HepG2 (cell line): ENCODE measurements around the gene LYZ. TPM values are rescaled to one million over a fixed set of nuclear protein-coding genes. Genes with fewer than 3 reads are reported as not detected.

Source experiments
- ATAC-seq: fragments of 200-7000 bp; cut with Tn5 transposase; 3 replicates; pipeline ENCODE4 v1.9.1; 2020; ENCODE audit warnings: mild to moderate bottlenecking, moderate library complexity
- BruUV-seq: library from RNA; stranded (reverse); fragments of 400-500 nt; replicated peaks from 2 replicates; lab custom pipeline; 2021; lab: Mats Ljungman, UMichigan
- CTCF ChIA-PET: fragments of 300-600 bp; formaldehyde crosslinking; extraction: SDS; loops from one replicate; lab custom pipeline; 2021; ENCODE audit warnings: low total read pairs, inconsistent platforms, low intra/inter-chr PET ratio; lab: Yijun Ruan, JAX
- POLR2A ChIA-PET: fragments of 350-600 bp; sonication (Branson Sonifier 250); formaldehyde crosslinking; loops from one replicate; lab custom pipeline; 2020; ENCODE audit warnings: antibody characterized with exemption, inconsistent platforms; lab: Yijun Ruan, JAX
- DNase-seq: peaks from one replicate; pipeline ENCODE4 v3.0.0-alpha.2; 2015; ENCODE audit warnings: low spot score
- FAIRE-seq: peaks from 3 replicates; lab custom pipeline; 2011; peaks lifted over from hg19 to GRCh38; lab: Jason Lieb, UNC
- H2AFZ ChIP-seq: one replicate; pipeline ENCODE4 v1.6.1; 2011; ENCODE audit warnings: low read length, inconsistent platforms
- H3K27ac ChIP-seq: fragments of 300-600 bp; 3 replicates; pipeline ENCODE4 v1.8.0; 2011; ENCODE audit warnings: mixed run types, mild to moderate bottlenecking, mixed read lengths, low read length, inconsistent platforms; ENCODE audit not compliant: insufficient read depth; ENCODE audit errors: extremely low read length
- H3K27me3 ChIP-seq, 2 experiments: fragments of 200-600 bp in 1 of 2; 2 replicates in 1 of 2; 3 replicates in 1 of 2; pipeline versions ENCODE4 v1.6.0 to v1.8.0; 2011; ENCODE audit warnings: low read length in 2 of 2, mild to moderate bottlenecking in 2 of 2, moderate library complexity in 2 of 2, inconsistent platforms in 1 of 2; ENCODE audit not compliant: insufficient read depth in 2 of 2, control insufficient read depth in 1 of 2
- H3K36me3 ChIP-seq, 2 experiments: fragments of 200-600 bp in 1 of 2; replicated peaks in 1 of 2; 2 replicates in 1 of 2; 3 replicates in 1 of 2; pipeline versions ENCODE4 v1.5.1 to v1.8.0; 2011; ENCODE audit warnings: low read length in 2 of 2, inconsistent platforms in 1 of 2; ENCODE audit not compliant: insufficient read depth in 2 of 2, control insufficient read depth in 1 of 2
- H3K4me1 ChIP-seq: 2 replicates; pipeline ENCODE4 v1.5.1; 2012; ENCODE audit warnings: low read length, inconsistent platforms; ENCODE audit not compliant: insufficient read depth
- H3K4me2 ChIP-seq: 2 replicates; pipeline ENCODE4 v1.6.0; 2011; ENCODE audit warnings: low read depth, low read length, inconsistent platforms
- H3K4me3 ChIP-seq, 3 experiments: fragments of 200-600 bp in 1 of 3; sonication (generic), shearing (Covaris generic) in 1 of 3; replicated peaks in 1 of 3; 2 replicates each; pipeline ENCODE4 v1.5.1; 2011 to 2016; ENCODE audit warnings: low read length in 3 of 3, inconsistent platforms in 2 of 3, low read depth in 2 of 3, mild to moderate bottlenecking in 2 of 3, control low read depth in 1 of 3, mixed read lengths in 1 of 3; ENCODE audit not compliant: insufficient read depth in 1 of 3
- H3K79me2 ChIP-seq: one replicate; pipeline ENCODE4 v1.6.1; 2011; ENCODE audit warnings: low read length, inconsistent platforms; ENCODE audit not compliant: insufficient read depth
- H3K9ac ChIP-seq: 2 replicates; pipeline ENCODE4 v1.6.0; 2011; ENCODE audit warnings: mild to moderate bottlenecking, low read depth, low read length, inconsistent platforms; ENCODE audit not compliant: insufficient read depth
- H3K9me3 ChIP-seq: 2 replicates; pipeline ENCODE4 v1.5.1; 2012; ENCODE audit warnings: mild to moderate bottlenecking, low read length
- H4K20me1 ChIP-seq: 2 replicates; pipeline ENCODE4 v1.6.0; 2011; ENCODE audit warnings: inconsistent platforms, mild to moderate bottlenecking, low read length, moderate library complexity; ENCODE audit not compliant: insufficient read depth
- ASH2L ChIP-seq: fragments of 300-600, 200-600 bp; sonication (generic); IDR thresholded peaks from 2 replicates; pipeline ENCODE4 v1.7.0; 2017; ENCODE audit warnings: low read depth, mild to moderate bottlenecking, moderate library complexity, mixed read lengths, low read length; ENCODE audit not compliant: insufficient read length
- DNMT1 ChIP-seq: sonication (generic); formaldehyde crosslinking; IDR thresholded peaks from 2 replicates; pipeline ENCODE4 v1.5.1; 2020; ENCODE audit warnings: mild to moderate bottlenecking, missing genetic modification reagents
- HNRNPUL1 ChIP-seq: fragments of 200-400 bp; formaldehyde crosslinking; IDR thresholded peaks from 2 replicates; pipeline ENCODE4 v1.6.1; 2017; ENCODE audit warnings: low read depth, mild to moderate bottlenecking, low read length, moderate library complexity
- MIXL1 ChIP-seq: IDR thresholded peaks from 2 replicates; pipeline ENCODE4 v1.6.1; 2016
- PPARG ChIP-seq: conservative IDR thresholded peaks from 2 replicates; pipeline ENCODE4 v1.6.1; 2016; ENCODE audit warnings: missing biosample characterization, missing genetic modification reagents
- RARG ChIP-seq: sonication (generic); formaldehyde crosslinking; IDR thresholded peaks from 2 replicates; pipeline ENCODE4 v1.4.0; 2020; ENCODE audit warnings: low read depth, mild to moderate bottlenecking, missing genetic modification reagents
- SMC3 ChIP-seq: IDR thresholded peaks from 2 replicates; pipeline ENCODE4 v1.6.1; 2011; ENCODE audit warnings: low read length, improper control_type of control experiment
- SP140L ChIP-seq: sonication (generic); formaldehyde crosslinking; IDR thresholded peaks from 2 replicates; pipeline ENCODE4 v1.4.0; 2020; ENCODE audit warnings: missing genetic modification reagents, borderline replicate concordance
- SP5 ChIP-seq: IDR thresholded peaks from 2 replicates; pipeline ENCODE4 v1.6.1; 2016; ENCODE audit warnings: low read depth, borderline replicate concordance
- TBL1XR1 ChIP-seq: fragments of 150-350 bp; IDR thresholded peaks from 2 replicates; pipeline ENCODE4 v1.6.1; 2014; ENCODE audit warnings: borderline replicate concordance, low read length; ENCODE audit not compliant: partially characterized antibody
- U2AF1 ChIP-seq: fragments of 200-400 bp; formaldehyde crosslinking; optimal IDR thresholded peaks from 2 replicates; pipeline ENCODE3; 2017; ENCODE audit warnings: mild to moderate bottlenecking, low read depth, low read length
- ZBTB3 ChIP-seq: sonication (generic); formaldehyde crosslinking; IDR thresholded peaks from 2 replicates; pipeline ENCODE4 v1.4.0; 2020; ENCODE audit warnings: low read depth, mild to moderate bottlenecking, moderate library complexity, missing genetic modification reagents, borderline replicate concordance
- ZEB1 ChIP-seq: IDR thresholded peaks from 2 replicates; pipeline ENCODE4 v1.6.1; 2012; ENCODE audit warnings: mild to moderate bottlenecking, low read depth, inconsistent platforms; ENCODE audit not compliant: insufficient replicate concordance
- ZNF563 ChIP-seq: sonication (generic); formaldehyde crosslinking; IDR thresholded peaks from 2 replicates; pipeline ENCODE4 v1.8.0; 2022; ENCODE audit warnings: mild to moderate bottlenecking, moderate library complexity, missing genetic modification reagents
- ZNF773 ChIP-seq: sonication (generic); formaldehyde crosslinking; IDR thresholded peaks from 2 replicates; pipeline ENCODE4 v1.4.0; 2020; ENCODE audit warnings: missing genetic modification reagents, borderline replicate concordance
- ZNF781 ChIP-seq: sonication (generic); formaldehyde crosslinking; IDR thresholded peaks from 2 replicates; pipeline ENCODE4 v1.5.1; 2020; ENCODE audit warnings: borderline replicate concordance, mild to moderate bottlenecking, missing genetic modification reagents; ENCODE audit errors: not compliant biosample characterization
- ZNF879 ChIP-seq: sonication (generic); formaldehyde crosslinking; IDR thresholded peaks from 2 replicates; pipeline ENCODE4 v1.8.1; 2023; ENCODE audit warnings: missing genetic modification reagents
- WGBS: methylation state at CpG from one replicate; pipeline ENCODE4 v1.1.6; 2017; ENCODE audit warnings: low lambda C conversion rate; 5-methylcytosine and 5-hydroxymethylcytosine counted together
- in situ Hi-C: cut with HindIII; loops from 2 replicates; pipeline ENCODE4 v1.10.0; 2017; ENCODE audit warnings: low pct_unique_long_range_greater_than_20kb; ENCODE audit not compliant: extremely low pct_ligation_motif_present
- intact Hi-C: fragments of 100-400 bp; cut with micrococcal nuclease; formaldehyde crosslinking; loops from one replicate; pipeline ENCODE4 v1.10.0; 2022; ENCODE audit not compliant: unreplicated experiment
- polyA plus RNA-seq, 8 experiments: library from polyadenylated mRNA; depleted of rRNA in 3 of 8; stranded (reverse) in 7 of 8; unstranded in 1 of 8; fragments of >200 nt; fragmentation: Illumina TruSeq in 4 of 8; extraction: Trizol in 4 of 8; gene quantifications; 2 replicates each; pipeline versions ENCODE4 v1.2.1 to v1.2.3, GENCODE V29; 2011 to 2016; ENCODE audit warnings: low read depth in 4 of 8, missing spikeins in 1 of 8, mixed read lengths in 1 of 8; ENCODE audit not compliant: insufficient read depth in 1 of 8
- total RNA-seq, 5 experiments: library from RNA; depleted of rRNA; stranded (reverse); fragments of >200 nt; fragmentation: Illumina TruSeq; extraction: Trizol; gene quantifications; 2 replicates each; pipeline ENCODE4 v1.2.3, GENCODE V29; 2016; ENCODE audit warnings: low read depth in 1 of 5
- TF ChIP-seq, protein P1 (sequence below): sonication (generic); formaldehyde crosslinking; IDR thresholded peaks from 2 replicates; pipeline ENCODE4 v1.5.1; 2020; ENCODE audit warnings: mild to moderate bottlenecking, moderate library complexity, missing genetic modification reagents
- TF ChIP-seq, protein P2 (sequence below): sonication (generic); formaldehyde crosslinking; IDR thresholded peaks from 2 replicates; pipeline ENCODE4 v1.4.0; 2020; ENCODE audit warnings: missing genetic modification reagents
- TF ChIP-seq, protein P3 (sequence below): sonication (generic); formaldehyde crosslinking; IDR thresholded peaks from 2 replicates; pipeline ENCODE4 v1.5.0; 2020; ENCODE audit warnings: missing genetic modification reagents, mild to moderate bottlenecking, borderline replicate concordance

The LYZ gene
- total and polyA plus RNA-seq, 2 of the 13 experiments (the other 11 are each of a cell fraction or from before 2014, with no cell fraction given), result 1,788 to 2,054 TPM

DNA sequence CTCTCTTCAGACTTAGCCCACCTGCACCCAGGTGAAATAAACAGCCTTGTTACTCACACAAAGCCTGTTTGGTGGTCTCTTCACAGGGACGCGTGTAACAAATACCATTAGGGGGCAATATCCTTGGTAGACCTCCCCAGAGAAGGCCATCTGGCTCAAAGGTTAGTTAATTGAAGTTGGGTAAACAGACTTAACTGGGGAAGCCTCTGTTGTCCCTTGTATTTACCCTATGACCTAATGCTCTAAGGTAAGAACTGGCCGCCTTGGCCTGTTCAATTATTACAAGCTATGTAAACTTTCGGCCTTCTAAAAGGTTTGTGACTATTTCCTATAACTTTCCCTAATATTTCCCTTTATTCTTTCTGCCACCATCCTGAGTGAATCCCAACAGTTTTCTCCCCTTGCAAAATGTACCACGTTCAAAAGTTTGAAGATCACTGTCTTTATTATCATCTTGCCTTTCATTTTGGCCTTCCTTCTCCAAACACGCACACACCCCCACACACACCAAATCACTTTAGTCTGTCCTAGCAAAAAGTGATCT lies 15.3 kb upstream of the LYZ start:
- under 1% methylated on average over 6 of the region's 6 CpGs for WGBS
- Histone ChIP-seq H3K79me2 (peaks cover 48% of the 10 kb centered on the region), H4K20me1 (no peaks in the 10 kb centered on the region), H3K27me3 (no peaks in the 10 kb centered on the region; a peak in 1 of 5 replicates), H3K4me1 (peaks cover 68% of the 10 kb centered on the region), H2AFZ (no peak overlapping the region), H3K27ac (peak overlapping the region; percentile 99), H3K9me3 (no peaks in the 10 kb centered on the region), H3K9ac (peak overlapping the region; percentile 98), H3K4me3 (peak overlapping the region; percentile 64 to 97 (median 88)), H3K4me2 (peak overlapping the region; percentile 89), H3K36me3 (peaks cover 4 to 7% of the 10 kb centered on the region in 2 experiments)
- peak; percentile 78 for ATAC-seq
- no TSS peak for BruUV-seq
- FAIRE-seq, result peak; percentile 76
- POLR2A ChIA-PET, result interaction anchor here (0.6 to 11.9 kb wide), 12 partner anchors 8 to 545 kb away, joined by 3 to 229 read pairs (median 6); partner anchors contain the start of gene LYZ
- intact Hi-C loops (loop anchor here (1.0 to 10.0 kb wide), 3 partner anchors 15 to 178 kb away; partner anchors contain the start of gene LYZ), in situ Hi-C loops (no loop called here)
- CTCF ChIA-PET, result no interaction called here
- peak; percentile 98 for DNase-seq
- no peak for TF ChIP-seq ZBTB3
- TF ChIP-seq ZEB1, result peak; percentile 77
- no peak for TF ChIP-seq SMC3
- TF ChIP-seq, protein P1, sequence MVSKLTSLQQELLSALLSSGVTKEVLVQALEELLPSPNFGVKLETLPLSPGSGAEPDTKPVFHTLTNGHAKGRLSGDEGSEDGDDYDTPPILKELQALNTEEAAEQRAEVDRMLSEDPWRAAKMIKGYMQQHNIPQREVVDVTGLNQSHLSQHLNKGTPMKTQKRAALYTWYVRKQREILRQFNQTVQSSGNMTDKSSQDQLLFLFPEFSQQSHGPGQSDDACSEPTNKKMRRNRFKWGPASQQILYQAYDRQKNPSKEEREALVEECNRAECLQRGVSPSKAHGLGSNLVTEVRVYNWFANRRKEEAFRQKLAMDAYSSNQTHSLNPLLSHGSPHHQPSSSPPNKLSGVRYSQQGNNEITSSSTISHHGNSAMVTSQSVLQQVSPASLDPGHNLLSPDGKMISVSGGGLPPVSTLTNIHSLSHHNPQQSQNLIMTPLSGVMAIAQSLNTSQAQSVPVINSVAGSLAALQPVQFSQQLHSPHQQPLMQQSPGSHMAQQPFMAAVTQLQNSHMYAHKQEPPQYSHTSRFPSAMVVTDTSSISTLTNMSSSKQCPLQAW (CRISPR knock-in tag), result 0 out of 2 replicates have a peak, but pooled peaks have one; percentile 37
- no peak for TF ChIP-seq SP140L (CRISPR knock-in tag)
- TF ChIP-seq ZNF879, result 0 out of 2 replicates have a peak, but pooled peaks have one; percentile 5
- TF ChIP-seq, protein P2, sequence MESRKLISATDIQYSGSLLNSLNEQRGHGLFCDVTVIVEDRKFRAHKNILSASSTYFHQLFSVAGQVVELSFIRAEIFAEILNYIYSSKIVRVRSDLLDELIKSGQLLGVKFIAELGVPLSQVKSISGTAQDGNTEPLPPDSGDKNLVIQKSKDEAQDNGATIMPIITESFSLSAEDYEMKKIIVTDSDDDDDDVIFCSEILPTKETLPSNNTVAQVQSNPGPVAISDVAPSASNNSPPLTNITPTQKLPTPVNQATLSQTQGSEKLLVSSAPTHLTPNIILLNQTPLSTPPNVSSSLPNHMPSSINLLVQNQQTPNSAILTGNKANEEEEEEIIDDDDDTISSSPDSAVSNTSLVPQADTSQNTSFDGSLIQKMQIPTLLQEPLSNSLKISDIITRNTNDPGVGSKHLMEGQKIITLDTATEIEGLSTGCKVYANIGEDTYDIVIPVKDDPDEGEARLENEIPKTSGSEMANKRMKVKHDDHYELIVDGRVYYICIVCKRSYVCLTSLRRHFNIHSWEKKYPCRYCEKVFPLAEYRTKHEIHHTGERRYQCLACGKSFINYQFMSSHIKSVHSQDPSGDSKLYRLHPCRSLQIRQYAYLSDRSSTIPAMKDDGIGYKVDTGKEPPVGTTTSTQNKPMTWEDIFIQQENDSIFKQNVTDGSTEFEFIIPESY (CRISPR knock-in tag), result no peak
- no peak for TF ChIP-seq ZNF563 (CRISPR knock-in tag)
- no peak for TF ChIP-seq ZNF781 (CRISPR knock-in tag)
- 0 out of 2 replicates have a peak, but pooled peaks have one; percentile 9 for TF ChIP-seq HNRNPUL1
- peak; percentile 93 for TF ChIP-seq ASH2L
- TF ChIP-seq RARG (CRISPR knock-in tag), result no peak
- TF ChIP-seq, protein P3, sequence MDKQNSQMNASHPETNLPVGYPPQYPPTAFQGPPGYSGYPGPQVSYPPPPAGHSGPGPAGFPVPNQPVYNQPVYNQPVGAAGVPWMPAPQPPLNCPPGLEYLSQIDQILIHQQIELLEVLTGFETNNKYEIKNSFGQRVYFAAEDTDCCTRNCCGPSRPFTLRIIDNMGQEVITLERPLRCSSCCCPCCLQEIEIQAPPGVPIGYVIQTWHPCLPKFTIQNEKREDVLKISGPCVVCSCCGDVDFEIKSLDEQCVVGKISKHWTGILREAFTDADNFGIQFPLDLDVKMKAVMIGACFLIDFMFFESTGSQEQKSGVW (CRISPR knock-in tag), result no peak
- TF ChIP-seq SP5 (CRISPR knock-in tag), result peak; percentile 76
- TF ChIP-seq DNMT1 (CRISPR knock-in tag), result no peak
- TF ChIP-seq ZNF773 (CRISPR knock-in tag), result no peak
- peak; percentile 46 for TF ChIP-seq TBL1XR1
- no peak for TF ChIP-seq U2AF1
- TF ChIP-seq MIXL1 (CRISPR knock-in tag), result peak; percentile 92
- peak; percentile 95 for TF ChIP-seq PPARG (CRISPR knock-in tag)
